WTC11 (cell line): ENCODE results near the gene DIO3. TPM values are rescaled to one million over a fixed set of nuclear protein-coding genes. Genes with fewer than 3 reads are reported as not detected.

Experiments used
- ATAC-seq: fragments of 200-7000 bp; cut with Tn5 transposase; 2 replicates; pipeline ENCODE4 v1.10.0; 2021; ENCODE audit warnings: mild to moderate bottlenecking, moderate library complexity
- CTCF ChIA-PET: fragments of 300-600 bp; sonication (Branson Sonifier 250); formaldehyde crosslinking; loops from one replicate; lab custom pipeline; 2021; ENCODE audit warnings: antibody characterized with exemption; lab: Charles Lee
- POLR2A ChIA-PET: fragments of 350-600 bp; sonication (Branson Sonifier 250); formaldehyde crosslinking; loops from one replicate; lab custom pipeline; 2021; ENCODE audit warnings: antibody characterized with exemption; lab: Charles Lee
- DNase-seq: peaks from one replicate; pipeline ENCODE4 v3.0.0; 2021; ENCODE audit warnings: low spot score
- H3K27ac Mint-ChIP-seq: 2 replicates; pipeline ENCODE4 v1.8.0; 2021; ENCODE audit warnings: mixed read lengths
- H3K27me3 Mint-ChIP-seq: 2 replicates; pipeline ENCODE4 v1.8.0; 2021; ENCODE audit warnings: low read depth, mild to moderate bottlenecking, moderate library complexity, mixed read lengths
- H3K36me3 Mint-ChIP-seq: 2 replicates; pipeline ENCODE4 v1.8.0; 2021; ENCODE audit warnings: mixed read lengths
- H3K4me1 Mint-ChIP-seq: 2 replicates; pipeline ENCODE4 v1.8.0; 2022; ENCODE audit warnings: mixed read lengths
- H3K4me3 Mint-ChIP-seq: 2 replicates; pipeline ENCODE4 v1.8.0; 2021; ENCODE audit warnings: mild to moderate bottlenecking, moderate library complexity, mixed read lengths
- H3K9me3 Mint-ChIP-seq: 2 replicates; pipeline ENCODE4 v1.8.0; 2021; ENCODE audit warnings: mixed read lengths
- ATF6 ChIP-seq: sonication (generic); formaldehyde crosslinking; IDR thresholded peaks from 2 replicates; pipeline ENCODE4 v1.8.1; 2023; ENCODE audit warnings: mild to moderate bottlenecking, missing genetic modification reagents
- CTCF ChIP-seq: fragments of 200-600 bp; IDR thresholded peaks from 2 replicates; pipeline ENCODE4 v1.8.0; 2022; ENCODE audit warnings: antibody characterized with exemption
- E2F5 ChIP-seq: sonication (generic); formaldehyde crosslinking; IDR thresholded peaks from 2 replicates; pipeline ENCODE4 v1.8.1; 2022; ENCODE audit warnings: mild to moderate bottlenecking, moderate library complexity, missing genetic modification reagents
- ETV6 ChIP-seq: sonication (generic); formaldehyde crosslinking; IDR thresholded peaks from 2 replicates; pipeline ENCODE4 v1.8.1; 2022; ENCODE audit warnings: mild to moderate bottlenecking, missing genetic modification reagents
- FOXJ3 ChIP-seq: sonication (generic); formaldehyde crosslinking; IDR thresholded peaks from 2 replicates; pipeline ENCODE4 v1.9.0; 2021; ENCODE audit warnings: missing genetic modification reagents, mild to moderate bottlenecking, borderline replicate concordance
- IRF2 ChIP-seq: sonication (generic); formaldehyde crosslinking; IDR thresholded peaks from 2 replicates; pipeline ENCODE4 v1.8.0; 2022; ENCODE audit warnings: low read depth, missing genetic modification reagents, borderline replicate concordance
- JAZF1 ChIP-seq: fragments of 250-450 bp; sonication (Bioruptor Pico); IDR thresholded peaks from 2 replicates; pipeline ENCODE4 v1.9.0; 2021; ENCODE audit warnings: moderate library complexity, mild to moderate bottlenecking, inconsistent platforms
- JUN ChIP-seq: sonication (generic); formaldehyde crosslinking; IDR thresholded peaks from 2 replicates; pipeline ENCODE4 v1.8.0; 2023; ENCODE audit warnings: mild to moderate bottlenecking, missing genetic modification reagents
- NFE2L1 ChIP-seq: sonication (generic); formaldehyde crosslinking; IDR thresholded peaks from 2 replicates; pipeline ENCODE4 v1.8.1; 2023; ENCODE audit warnings: missing genetic modification reagents
- SMAD3 ChIP-seq: sonication (generic); formaldehyde crosslinking; IDR thresholded peaks from 2 replicates; pipeline ENCODE4 v1.8.0; 2022; ENCODE audit warnings: missing genetic modification reagents, mild to moderate bottlenecking, borderline replicate concordance
- USF2 ChIP-seq: sonication (generic); formaldehyde crosslinking; IDR thresholded peaks from 2 replicates; pipeline ENCODE4 v1.8.1; 2023; ENCODE audit warnings: mild to moderate bottlenecking, missing genetic modification reagents, moderate library complexity
- ZNF121 ChIP-seq: sonication (generic); formaldehyde crosslinking; IDR thresholded peaks from 2 replicates; pipeline ENCODE4 v1.8.0; 2023; ENCODE audit warnings: missing genetic modification reagents
- ZNF232 ChIP-seq: sonication (generic); formaldehyde crosslinking; IDR thresholded peaks from 2 replicates; pipeline ENCODE4 v1.8.0; 2022; ENCODE audit warnings: mild to moderate bottlenecking, missing genetic modification reagents
- ZNF263 ChIP-seq: sonication (generic); formaldehyde crosslinking; IDR thresholded peaks from 2 replicates; pipeline ENCODE4 v1.8.1; 2022; ENCODE audit warnings: low read depth, mild to moderate bottlenecking, moderate library complexity, missing genetic modification reagents
- ZNF396 ChIP-seq: fragments of 250-450 bp; sonication (Bioruptor Pico); IDR thresholded peaks from 2 replicates; pipeline ENCODE4 v1.8.0; 2021; ENCODE audit warnings: mild to moderate bottlenecking, moderate library complexity, borderline replicate concordance
- ZNF416 ChIP-seq: fragments of 250-450 bp; sonication (Bioruptor Pico); IDR thresholded peaks from 2 replicates; pipeline ENCODE4 v1.9.0; 2021; ENCODE audit warnings: mild to moderate bottlenecking, inconsistent platforms
- total RNA-seq: library from RNA; stranded (reverse); gene quantifications from 3 replicates; pipeline ENCODE4 v1.2.3, GENCODE V29; 2021
- TF ChIP-seq, protein P1 (sequence below): sonication (generic); formaldehyde crosslinking; IDR thresholded peaks from 2 replicates; pipeline ENCODE4 v1.8.1; 2022; ENCODE audit warnings: mild to moderate bottlenecking, missing genetic modification reagents, moderate library complexity, borderline replicate concordance
- TF ChIP-seq, protein P2 (sequence below): sonication (generic); formaldehyde crosslinking; IDR thresholded peaks from 2 replicates; pipeline ENCODE4 v1.8.1; 2022; ENCODE audit warnings: low read depth, mild to moderate bottlenecking, moderate library complexity, missing genetic modification reagents, borderline replicate concordance
- TF ChIP-seq, protein P3 (sequence below): sonication (generic); formaldehyde crosslinking; IDR thresholded peaks from 2 replicates; pipeline ENCODE4 v1.8.1; 2022; ENCODE audit warnings: low read depth, missing genetic modification reagents, borderline replicate concordance
- TF ChIP-seq, protein P4 (sequence below): sonication (generic); formaldehyde crosslinking; IDR thresholded peaks from 2 replicates; pipeline ENCODE4 v1.8.0; 2022; ENCODE audit warnings: missing genetic modification reagents

DIO3 gene
- total RNA-seq, 1 experiment from 2014 or later: 0.52 TPM

- ChIA-PET POLR2A (no interaction called here), CTCF (interaction anchor here (0.8 kb wide), 1 partner anchor 24 kb away, joined by 3 read pairs; no protein-coding TSS in a partner anchor)
- no peaks in the 10 kb centered on the region for H3K36me3 Mint-ChIP-seq
- DNase-seq (no peak), ATAC-seq (no peak)
- TF ChIP-seq, protein P1, sequence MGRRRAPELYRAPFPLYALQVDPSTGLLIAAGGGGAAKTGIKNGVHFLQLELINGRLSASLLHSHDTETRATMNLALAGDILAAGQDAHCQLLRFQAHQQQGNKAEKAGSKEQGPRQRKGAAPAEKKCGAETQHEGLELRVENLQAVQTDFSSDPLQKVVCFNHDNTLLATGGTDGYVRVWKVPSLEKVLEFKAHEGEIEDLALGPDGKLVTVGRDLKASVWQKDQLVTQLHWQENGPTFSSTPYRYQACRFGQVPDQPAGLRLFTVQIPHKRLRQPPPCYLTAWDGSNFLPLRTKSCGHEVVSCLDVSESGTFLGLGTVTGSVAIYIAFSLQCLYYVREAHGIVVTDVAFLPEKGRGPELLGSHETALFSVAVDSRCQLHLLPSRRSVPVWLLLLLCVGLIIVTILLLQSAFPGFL (CRISPR knock-in tag): no peak
- TF ChIP-seq ATF6 (CRISPR knock-in tag) (no peak), ZNF416 (CRISPR knock-in tag) (no peak), ETV6 (CRISPR knock-in tag) (no peak), FOXJ3 (no peak), ZNF121 (CRISPR knock-in tag) (no peak), NFE2L1 (no peak), ZNF263 (CRISPR knock-in tag) (no peak), JUN (CRISPR knock-in tag) (no peak), ZNF232 (CRISPR knock-in tag) (no peak), SMAD3 (no peak), ZNF396 (CRISPR knock-in tag) (no peak), JAZF1 (CRISPR knock-in tag) (no peak), USF2 (CRISPR knock-in tag) (no peak), CTCF (no peak), IRF2 (CRISPR knock-in tag) (no peak), E2F5 (CRISPR knock-in tag) (no peak)
- TF ChIP-seq, protein P2, sequence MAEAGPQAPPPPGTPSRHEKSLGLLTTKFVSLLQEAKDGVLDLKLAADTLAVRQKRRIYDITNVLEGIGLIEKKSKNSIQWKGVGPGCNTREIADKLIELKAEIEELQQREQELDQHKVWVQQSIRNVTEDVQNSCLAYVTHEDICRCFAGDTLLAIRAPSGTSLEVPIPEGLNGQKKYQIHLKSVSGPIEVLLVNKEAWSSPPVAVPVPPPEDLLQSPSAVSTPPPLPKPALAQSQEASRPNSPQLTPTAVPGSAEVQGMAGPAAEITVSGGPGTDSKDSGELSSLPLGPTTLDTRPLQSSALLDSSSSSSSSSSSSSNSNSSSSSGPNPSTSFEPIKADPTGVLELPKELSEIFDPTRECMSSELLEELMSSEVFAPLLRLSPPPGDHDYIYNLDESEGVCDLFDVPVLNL (CRISPR knock-in tag): no peak
- TF ChIP-seq, protein P3, sequence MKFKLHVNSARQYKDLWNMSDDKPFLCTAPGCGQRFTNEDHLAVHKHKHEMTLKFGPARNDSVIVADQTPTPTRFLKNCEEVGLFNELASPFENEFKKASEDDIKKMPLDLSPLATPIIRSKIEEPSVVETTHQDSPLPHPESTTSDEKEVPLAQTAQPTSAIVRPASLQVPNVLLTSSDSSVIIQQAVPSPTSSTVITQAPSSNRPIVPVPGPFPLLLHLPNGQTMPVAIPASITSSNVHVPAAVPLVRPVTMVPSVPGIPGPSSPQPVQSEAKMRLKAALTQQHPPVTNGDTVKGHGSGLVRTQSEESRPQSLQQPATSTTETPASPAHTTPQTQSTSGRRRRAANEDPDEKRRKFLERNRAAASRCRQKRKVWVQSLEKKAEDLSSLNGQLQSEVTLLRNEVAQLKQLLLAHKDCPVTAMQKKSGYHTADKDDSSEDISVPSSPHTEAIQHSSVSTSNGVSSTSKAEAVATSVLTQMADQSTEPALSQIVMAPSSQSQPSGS (CRISPR knock-in tag): no peak
- TF ChIP-seq, protein P4, sequence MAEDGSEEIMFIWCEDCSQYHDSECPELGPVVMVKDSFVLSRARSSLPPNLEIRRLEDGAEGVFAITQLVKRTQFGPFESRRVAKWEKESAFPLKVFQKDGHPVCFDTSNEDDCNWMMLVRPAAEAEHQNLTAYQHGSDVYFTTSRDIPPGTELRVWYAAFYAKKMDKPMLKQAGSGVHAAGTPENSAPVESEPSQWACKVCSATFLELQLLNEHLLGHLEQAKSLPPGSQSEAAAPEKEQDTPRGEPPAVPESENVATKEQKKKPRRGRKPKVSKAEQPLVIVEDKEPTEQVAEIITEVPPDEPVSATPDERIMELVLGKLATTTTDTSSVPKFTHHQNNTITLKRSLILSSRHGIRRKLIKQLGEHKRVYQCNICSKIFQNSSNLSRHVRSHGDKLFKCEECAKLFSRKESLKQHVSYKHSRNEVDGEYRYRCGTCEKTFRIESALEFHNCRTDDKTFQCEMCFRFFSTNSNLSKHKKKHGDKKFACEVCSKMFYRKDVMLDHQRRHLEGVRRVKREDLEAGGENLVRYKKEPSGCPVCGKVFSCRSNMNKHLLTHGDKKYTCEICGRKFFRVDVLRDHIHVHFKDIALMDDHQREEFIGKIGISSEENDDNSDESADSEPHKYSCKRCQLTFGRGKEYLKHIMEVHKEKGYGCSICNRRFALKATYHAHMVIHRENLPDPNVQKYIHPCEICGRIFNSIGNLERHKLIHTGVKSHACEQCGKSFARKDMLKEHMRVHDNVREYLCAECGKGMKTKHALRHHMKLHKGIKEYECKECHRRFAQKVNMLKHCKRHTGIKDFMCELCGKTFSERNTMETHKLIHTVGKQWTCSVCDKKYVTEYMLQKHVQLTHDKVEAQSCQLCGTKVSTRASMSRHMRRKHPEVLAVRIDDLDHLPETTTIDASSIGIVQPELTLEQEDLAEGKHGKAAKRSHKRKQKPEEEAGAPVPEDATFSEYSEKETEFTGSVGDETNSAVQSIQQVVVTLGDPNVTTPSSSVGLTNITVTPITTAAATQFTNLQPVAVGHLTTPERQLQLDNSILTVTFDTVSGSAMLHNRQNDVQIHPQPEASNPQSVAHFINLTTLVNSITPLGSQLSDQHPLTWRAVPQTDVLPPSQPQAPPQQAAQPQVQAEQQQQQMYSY: no peak
- H3K4me1 Mint-ChIP-seq: no peaks in the 10 kb centered on the region
- no peak overlapping the region for H3K27ac Mint-ChIP-seq
- no peak overlapping the region for H3K4me3 Mint-ChIP-seq
- no peaks in the 10 kb centered on the region; the same call in 1 of the 2 replicates for H3K27me3 Mint-ChIP-seq
- no peaks in the 10 kb centered on the region for H3K9me3 Mint-ChIP-seq
Measured at GRCh38 chr14:101587441-101587911, 26.2 kb downstream of the DIO3 start.
